Measurements from ENCODE around the gene RNGTT.
A peak's percentile ranks its signal among the peaks of the same experiment; 100 is the strongest.
"Not testable (repeated sequence)": the region's sequence is repeated elsewhere in the genome, so short reads cannot be mapped to it uniquely, and the experiment has no call there.

The RNGTT gene

GRCh38 chr6:88785478-88785877 is 177.9 kb downstream of the RNGTT start:
- DNase-seq, result no peak

GRCh38 chr6:88780714-88781389 is 182.6 kb downstream of the RNGTT start:
- peak; percentile 34 for DNase-seq

DNA sequence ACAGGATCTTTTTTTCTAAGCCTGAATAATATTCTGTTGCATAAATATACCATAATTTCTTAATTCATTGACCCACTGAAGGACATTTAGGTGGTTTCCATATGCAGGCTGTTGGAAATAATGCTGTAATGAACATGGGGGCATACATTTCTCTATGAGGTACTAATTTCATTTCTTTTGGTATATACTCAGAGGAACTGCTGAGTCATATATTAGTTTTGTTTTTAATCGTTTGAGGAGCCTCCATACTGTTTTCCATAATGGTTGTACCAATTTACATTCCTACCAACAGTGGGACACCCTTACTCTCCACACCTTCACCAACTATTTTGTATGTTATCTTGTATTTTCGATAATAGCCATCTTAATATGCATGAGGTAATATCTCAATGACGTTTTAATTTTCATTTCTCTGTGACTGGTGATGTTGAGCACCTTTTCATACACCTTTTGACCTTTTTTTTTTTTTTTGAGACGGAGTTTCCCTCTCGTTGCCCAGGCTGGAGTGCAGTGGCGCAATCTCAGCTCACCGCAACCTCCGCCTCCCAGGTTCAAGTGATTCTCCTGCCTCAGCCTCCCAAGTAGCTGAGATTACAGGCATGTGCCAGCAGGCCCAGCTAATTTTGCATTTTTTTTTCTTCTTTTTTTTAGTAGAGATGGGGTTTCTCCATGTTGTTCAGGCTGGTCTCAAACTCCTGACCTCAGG is 187.4 kb downstream of the RNGTT start:
- no peak for DNase-seq

DNA sequence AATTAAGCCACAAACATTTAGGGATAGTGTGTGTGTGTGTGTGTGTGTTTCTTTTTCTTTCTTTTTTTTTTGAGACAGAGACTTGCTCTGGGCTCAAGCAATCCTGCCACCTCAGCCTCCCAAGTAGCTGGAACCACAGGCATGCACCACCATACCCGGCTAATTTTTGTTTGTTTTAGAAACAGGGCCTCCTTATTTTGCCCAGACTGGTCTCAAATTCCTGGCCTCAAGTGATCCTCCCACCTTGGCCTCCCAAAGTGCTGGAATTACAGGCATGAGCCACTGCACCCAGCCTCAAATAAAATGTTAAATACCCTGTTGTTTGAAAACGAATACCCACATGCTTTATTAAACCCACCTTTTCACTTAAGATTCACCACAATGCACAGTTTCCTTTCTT is 195.3 kb downstream of the RNGTT start:
- DNase-seq, result not testable (repeated sequence)

- DNase-seq, result no peak
Observed at GRCh38 chr6:88764081-88764480, 199.3 kb downstream of the RNGTT start.

- DNase-seq, result no peak
Observed at GRCh38 chr6:88763160-88763559, 200.3 kb downstream of the RNGTT start.

- no peak for DNase-seq
Observed at GRCh38 chr6:88761237-88762031, 202.0 kb downstream of the RNGTT start.

- no peak for DNase-seq
Observed at GRCh38 chr6:88760091-88760490, 203.3 kb downstream of the RNGTT start.

DNA sequence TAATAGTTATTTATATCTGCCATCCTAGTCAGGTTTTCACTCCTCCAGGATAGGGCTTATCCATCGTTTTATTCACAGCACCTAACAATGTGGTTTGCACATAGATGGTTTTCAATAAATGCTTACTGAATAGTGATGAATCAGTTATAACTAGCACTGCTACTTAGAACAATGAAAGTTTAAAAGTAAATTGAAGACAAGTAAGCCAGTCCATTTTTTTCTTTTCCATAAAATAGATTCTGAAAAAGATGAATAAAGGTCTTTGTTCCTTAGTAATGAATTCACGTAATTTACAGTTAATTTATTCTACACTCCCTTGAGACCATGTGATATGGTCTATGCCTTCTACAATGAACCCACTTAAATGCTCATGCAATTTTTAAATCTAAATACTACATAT is 212.5 kb downstream of the RNGTT start:
- DNase-seq, result no peak

GRCh38 chr6:88749849-88750248 is 213.6 kb downstream of the RNGTT start:
- DNase-seq, result no peak

- DNase-seq, result no peak
Observed at GRCh38 chr6:88748141-88748540, 215.3 kb downstream of the RNGTT start.

- no peak for DNase-seq
Observed at GRCh38 chr6:88741939-88742338, 221.5 kb downstream of the RNGTT start.

DNA sequence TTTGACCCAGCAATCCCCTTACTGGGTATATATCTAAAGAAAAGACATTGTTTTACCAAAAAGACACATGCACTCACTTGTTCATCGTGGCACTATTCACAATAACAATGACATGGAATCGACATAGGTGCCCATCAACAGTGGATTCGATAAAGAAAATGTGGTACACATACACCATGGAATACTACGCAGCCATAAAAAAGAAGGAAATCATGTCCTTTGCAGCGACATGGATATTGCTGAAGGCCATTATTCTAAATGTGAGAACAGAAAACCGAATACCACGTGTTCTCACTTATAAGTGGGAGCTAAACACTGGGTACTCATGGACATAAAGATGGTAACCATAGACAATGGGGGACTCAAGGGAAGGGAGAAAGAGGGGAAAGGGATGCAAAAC is 222.3 kb downstream of the RNGTT start:
- no peak for DNase-seq

GRCh38 chr6:88734544-88734943 is 228.9 kb downstream of the RNGTT start:
- no peak for DNase-seq

- DNase-seq, result no peak
Observed at GRCh38 chr6:88730611-88731011, 232.8 kb downstream of the RNGTT start.

DNA sequence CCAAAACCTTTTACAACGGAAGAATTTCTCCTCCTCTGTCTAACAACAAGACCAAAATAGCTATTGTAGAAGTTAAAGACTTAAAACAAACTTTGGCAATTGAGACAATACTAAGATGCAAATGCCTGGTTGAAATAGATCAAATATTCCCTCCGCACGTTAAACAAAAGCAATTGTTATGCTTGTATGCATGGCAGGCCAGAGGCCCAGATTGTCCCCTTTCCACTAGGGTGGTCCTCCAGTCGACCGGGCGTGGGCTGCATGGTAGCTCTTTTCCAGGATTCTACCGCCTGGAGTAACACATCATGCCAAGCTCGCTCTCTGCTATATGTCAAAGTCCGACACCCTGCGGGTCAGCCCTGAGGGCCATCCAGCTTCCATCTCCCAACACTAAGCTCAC is 234.7 kb downstream of the RNGTT start:
- DNase-seq, result no peak

DNA sequence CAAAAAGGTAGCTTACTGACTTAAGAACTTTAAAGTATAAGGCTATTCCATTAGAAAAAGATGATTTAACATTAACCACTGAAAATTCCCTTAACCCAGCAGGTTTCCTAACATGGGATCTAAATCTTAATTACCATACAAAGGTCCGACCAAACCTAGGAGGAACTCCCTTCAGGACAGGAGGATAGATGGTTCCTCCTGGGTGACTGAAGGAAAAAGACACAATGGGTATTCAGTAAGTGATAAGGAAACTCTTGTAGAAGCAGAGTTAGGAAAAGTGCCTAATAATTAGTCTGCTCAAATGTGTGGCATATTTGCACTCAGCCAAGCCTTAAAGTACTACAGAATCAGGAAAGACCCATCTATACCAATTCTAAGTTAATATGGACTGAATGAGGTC is 237.0 kb downstream of the RNGTT start:
- DNase-seq, result not testable (repeated sequence)

- no peak for DNase-seq
Observed at GRCh38 chr6:88725111-88725975, 238.1 kb downstream of the RNGTT start.

DNA sequence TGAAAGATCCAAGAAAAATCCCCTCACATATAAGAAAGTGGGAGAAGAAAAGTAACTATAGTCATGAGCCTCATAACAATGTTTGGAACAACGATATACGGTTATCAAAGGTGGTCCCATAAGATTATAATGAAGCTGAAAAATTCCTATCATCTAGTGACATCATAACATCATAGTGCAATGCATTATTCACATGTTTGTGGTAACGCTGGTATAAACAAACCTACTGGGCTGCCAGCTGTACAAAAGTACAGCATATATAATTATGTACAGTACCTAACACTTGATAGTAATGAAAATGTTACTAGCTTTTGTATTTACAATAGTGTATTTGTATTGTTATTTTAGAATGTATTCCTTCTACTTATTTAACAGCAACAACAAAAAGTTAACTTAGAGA is 240.7 kb downstream of the RNGTT start:
- DNase-seq, result no peak

- not testable (repeated sequence) for DNase-seq
Observed at GRCh38 chr6:88716399-88716798, 247.0 kb downstream of the RNGTT start.

GRCh38 chr6:88712243-88712936 is 251.0 kb downstream of the RNGTT start:
- DNase-seq, result no peak

DNA sequence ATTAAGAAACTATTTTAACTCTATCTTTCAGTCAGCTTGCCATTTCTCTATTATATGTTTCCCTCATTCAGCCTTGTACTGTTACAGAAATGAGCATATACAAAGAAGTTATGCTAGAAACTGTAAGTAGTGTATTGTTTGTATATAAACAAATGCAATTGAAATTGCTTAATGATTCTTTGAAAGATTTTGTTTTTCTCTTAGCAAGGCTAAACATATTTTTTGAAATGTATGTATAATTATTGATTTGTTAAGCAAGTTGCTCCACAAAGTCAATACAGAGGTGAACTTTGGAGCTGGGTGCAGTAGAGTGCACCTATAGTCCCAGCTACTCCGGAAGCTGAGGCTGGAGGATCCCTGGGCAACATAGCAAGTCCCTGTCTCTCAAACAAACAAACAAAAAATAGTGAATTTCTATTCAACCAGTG is 253.6 kb downstream of the RNGTT start:
- DNase-seq, result no peak

All from DMS153 (cell line).